ENCODE results near the gene ESYT3. TPM values are rescaled to one million over a fixed set of nuclear protein-coding genes. Genes with fewer than 3 reads are reported as not detected.

ESYT3 gene
- total RNA-seq, 6 experiments from 2014 or later: 0.05 to 0.09 TPM; not detected in 4

DNA sequence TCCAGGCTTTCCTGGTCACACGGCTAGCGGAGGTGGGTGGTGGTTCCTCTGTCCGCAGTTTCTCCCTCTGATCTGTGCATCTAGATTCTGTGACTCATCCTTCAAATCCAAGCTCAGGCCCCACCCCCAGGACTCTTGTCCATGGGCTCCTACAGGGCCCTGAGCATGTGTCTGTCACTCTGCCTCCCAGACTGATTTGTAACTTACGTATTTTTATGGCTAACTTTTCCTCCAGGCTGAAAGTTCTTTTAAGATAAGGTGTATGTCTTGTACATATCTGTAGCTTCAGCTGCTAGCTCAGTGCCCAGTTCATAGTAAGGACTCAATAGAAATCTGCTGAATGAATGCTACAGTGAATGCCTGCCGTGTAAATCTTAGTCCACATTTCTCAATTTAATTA is 8.0 kb downstream of the ESYT3 start:
- H3K27me3 Mint-ChIP-seq (ENCODE audit: insufficient read depth): peaks cover 19% of the 10 kb centered on the region

DNA sequence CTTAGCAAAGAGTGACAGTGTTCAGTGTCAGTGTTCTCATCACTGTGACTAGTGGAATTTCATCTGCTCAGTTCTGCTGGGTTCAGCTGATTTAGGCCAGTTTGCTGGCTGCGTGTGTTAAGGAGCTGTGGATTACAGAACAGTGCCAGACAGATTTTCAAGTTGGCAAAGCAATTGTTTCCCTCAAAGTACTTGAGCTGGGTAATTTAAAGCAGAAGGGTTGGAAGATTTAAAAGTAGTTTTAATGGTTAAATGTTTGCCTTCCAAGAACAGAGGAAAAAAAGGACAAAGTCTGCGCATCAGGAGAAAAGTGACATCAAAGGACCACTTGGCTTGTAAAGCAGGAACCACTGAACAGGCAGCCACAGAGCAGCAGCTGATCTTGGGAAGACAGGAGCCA is 8.7 kb downstream of the ESYT3 start:
- Mint-ChIP-seq H3K36me3 (ENCODE audit: low read depth) (no peaks in the 10 kb centered on the region), H3K4me1 (ENCODE audit: low read depth) (peaks cover 36% of the 10 kb centered on the region), H3K27me3 (ENCODE audit: insufficient read depth) (peaks cover 13% of the 10 kb centered on the region), H3K4me3 (no peak overlapping the region), H3K27ac (no peak overlapping the region), H3K9me3 (no peaks in the 10 kb centered on the region)
- no peak for DNase-seq
- TF ChIP-seq, protein P1, sequence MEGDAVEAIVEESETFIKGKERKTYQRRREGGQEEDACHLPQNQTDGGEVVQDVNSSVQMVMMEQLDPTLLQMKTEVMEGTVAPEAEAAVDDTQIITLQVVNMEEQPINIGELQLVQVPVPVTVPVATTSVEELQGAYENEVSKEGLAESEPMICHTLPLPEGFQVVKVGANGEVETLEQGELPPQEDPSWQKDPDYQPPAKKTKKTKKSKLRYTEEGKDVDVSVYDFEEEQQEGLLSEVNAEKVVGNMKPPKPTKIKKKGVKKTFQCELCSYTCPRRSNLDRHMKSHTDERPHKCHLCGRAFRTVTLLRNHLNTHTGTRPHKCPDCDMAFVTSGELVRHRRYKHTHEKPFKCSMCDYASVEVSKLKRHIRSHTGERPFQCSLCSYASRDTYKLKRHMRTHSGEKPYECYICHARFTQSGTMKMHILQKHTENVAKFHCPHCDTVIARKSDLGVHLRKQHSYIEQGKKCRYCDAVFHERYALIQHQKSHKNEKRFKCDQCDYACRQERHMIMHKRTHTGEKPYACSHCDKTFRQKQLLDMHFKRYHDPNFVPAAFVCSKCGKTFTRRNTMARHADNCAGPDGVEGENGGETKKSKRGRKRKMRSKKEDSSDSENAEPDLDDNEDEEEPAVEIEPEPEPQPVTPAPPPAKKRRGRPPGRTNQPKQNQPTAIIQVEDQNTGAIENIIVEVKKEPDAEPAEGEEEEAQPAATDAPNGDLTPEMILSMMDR (IDR thresholded peaks at IDR 0.05): no peak

More for the DNA sequence above, 8.0 kb downstream of the ESYT3 start:
- Mint-ChIP-seq H3K36me3 (ENCODE audit: low read depth) (no peaks in the 10 kb centered on the region), H3K9me3 (no peaks in the 10 kb centered on the region), H3K4me1 (ENCODE audit: low read depth) (peaks cover 36% of the 10 kb centered on the region), H3K27ac (no peak overlapping the region), H3K4me3 (peak overlapping the region; percentile 3; the same call in 1 of the 2 replicates)
- DNase-seq: no peak
- TF ChIP-seq, protein P1 (IDR thresholded peaks at IDR 0.05): no peak

- no peak overlapping the region for H3K27ac Mint-ChIP-seq
- peaks cover 36% of the 10 kb centered on the region for H3K4me1 Mint-ChIP-seq (ENCODE audit: low read depth)
- peaks cover 11% of the 10 kb centered on the region for H3K27me3 Mint-ChIP-seq (ENCODE audit: insufficient read depth)
- H3K9me3 Mint-ChIP-seq: no peaks in the 10 kb centered on the region
- TF ChIP-seq, protein P1 (IDR thresholded peaks at IDR 0.05): no peak
- no peak overlapping the region for H3K4me3 Mint-ChIP-seq
- no peaks in the 10 kb centered on the region for H3K36me3 Mint-ChIP-seq (ENCODE audit: low read depth)
- no peak for DNase-seq
These were observed 9.4 kb downstream of the ESYT3 start for GRCh38 chr3:138443521-138444503.

DNA sequence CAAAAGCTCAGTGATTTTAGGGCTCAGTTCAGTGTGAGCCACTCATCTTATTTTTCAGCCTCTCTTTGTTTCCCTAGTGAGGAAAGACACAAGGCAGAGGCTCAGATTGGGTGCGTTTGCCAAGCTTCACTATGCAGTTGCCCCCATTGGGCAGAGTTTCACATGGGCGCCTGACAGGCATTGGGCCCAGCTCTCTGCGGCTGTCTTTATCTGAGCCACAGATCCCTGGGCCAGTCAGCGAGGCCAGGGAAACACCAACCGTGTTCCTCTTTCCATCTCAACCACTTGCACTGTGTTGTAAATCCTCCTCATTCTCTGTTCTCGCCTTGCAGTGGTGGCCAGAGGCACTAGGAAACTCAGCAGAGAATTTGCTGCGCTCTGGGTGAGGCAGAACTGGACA is 10.8 kb downstream of the ESYT3 start:
- Mint-ChIP-seq H3K36me3 (ENCODE audit: low read depth) (no peaks in the 10 kb centered on the region), H3K27ac (no peak overlapping the region), H3K4me3 (no peak overlapping the region), H3K9me3 (no peaks in the 10 kb centered on the region), H3K27me3 (ENCODE audit: insufficient read depth) (peaks cover 10% of the 10 kb centered on the region; the same call in 1 of the 2 replicates), H3K4me1 (ENCODE audit: low read depth) (peaks cover 24% of the 10 kb centered on the region)
- no peak for DNase-seq
- TF ChIP-seq, protein P1 (IDR thresholded peaks at IDR 0.05): no peak

GRCh38 chr3:138445654-138446053 is 11.2 kb downstream of the ESYT3 start:
- no peaks in the 10 kb centered on the region for H3K9me3 Mint-ChIP-seq
- H3K27me3 Mint-ChIP-seq (ENCODE audit: insufficient read depth): peaks cover 13% of the 10 kb centered on the region
- H3K27ac Mint-ChIP-seq: no peak overlapping the region
- no peaks in the 10 kb centered on the region for H3K36me3 Mint-ChIP-seq (ENCODE audit: low read depth)
- peaks cover 20% of the 10 kb centered on the region for H3K4me1 Mint-ChIP-seq (ENCODE audit: low read depth)
- DNase-seq: no peak
- H3K4me3 Mint-ChIP-seq: no peak overlapping the region
- TF ChIP-seq, protein P1 (IDR thresholded peaks at IDR 0.05): no peak

Measured in HFFc6 (cell line).